ENCODE data around the gene SDC4. TPM values are rescaled to one million over a fixed set of nuclear protein-coding genes. Genes with fewer than 3 reads are reported as not detected.
"Not testable (repeated sequence)": the region's sequence is repeated elsewhere in the genome, so short reads cannot be mapped to it uniquely, and the experiment has no call there.

Gene SDC4
- total RNA-seq, 1 donor from 2014 or later, result 62.6 TPM

GRCh38 chr20:45354423-45355208 lies 6.4 kb upstream of the SDC4 start:
- no peak for DNase-seq (ENCODE audit: extremely low spot score in 2 of 2)
- intact Hi-C loops (cut with DNase I), result loop anchor here (5.0 kb wide), 1 partner anchor 93 kb away; no protein-coding TSS in a partner anchor
- Histone ChIP-seq H3K27ac (no peak overlapping the region), H3K9me3 (no peaks in the 10 kb centered on the region), H3K27me3 (no peaks in the 10 kb centered on the region), H3K36me3 (no peaks in the 10 kb centered on the region), H3K4me1 (peaks cover 23% of the 10 kb centered on the region), H3K4me3 (no peak overlapping the region)
- TF ChIP-seq CTCF (IDR thresholded peaks at IDR 0.05), result no peak

GRCh38 chr20:45353746-45354145 lies 5.5 kb upstream of the SDC4 start:
- no peak overlapping the region for H3K27ac ChIP-seq
- TF ChIP-seq CTCF (IDR thresholded peaks at IDR 0.05) (no peak), POLR2AphosphoS5 (IDR thresholded peaks at IDR 0.05; ENCODE audit: insufficient read depth in 1 of 2, low read depth in 1 of 2) (no peak), POLR2A (IDR thresholded peaks at IDR 0.05) (no peak)

DNA sequence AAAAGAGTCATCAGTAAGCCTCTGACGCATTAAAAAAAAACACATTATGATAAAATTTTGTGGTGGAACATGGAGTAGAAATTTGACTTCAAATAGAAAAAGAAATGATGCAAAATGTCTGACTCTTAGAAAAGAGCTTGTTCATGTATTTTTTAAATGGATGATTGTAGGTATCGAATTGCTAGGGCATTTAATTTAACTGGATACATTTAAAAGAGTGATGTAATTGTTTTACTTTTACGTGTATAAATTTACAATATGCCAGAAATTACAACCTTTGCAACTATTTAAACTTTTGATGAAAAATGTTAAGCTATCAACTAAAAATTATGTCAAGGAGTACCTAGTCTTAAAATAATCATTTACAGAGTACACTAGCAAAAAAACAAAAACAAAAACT lies 4.5 kb upstream of the SDC4 start:
- Histone ChIP-seq H3K36me3 (no peaks in the 10 kb centered on the region), H3K4me3 (no peak overlapping the region), H3K9me3 (no peaks in the 10 kb centered on the region), H3K4me1 (peaks cover 11% of the 10 kb centered on the region), H3K27me3 (no peaks in the 10 kb centered on the region), H3K27ac (no peak overlapping the region)
- TF ChIP-seq CTCF (IDR thresholded peaks at IDR 0.05) (no peak), POLR2A (IDR thresholded peaks at IDR 0.05) (no peak), POLR2AphosphoS5 (IDR thresholded peaks at IDR 0.05; ENCODE audit: insufficient read depth in 1 of 2, low read depth in 1 of 2) (no peak)
- intact Hi-C loops (cut with DNase I), result no loop called here
- no peak for DNase-seq (ENCODE audit: extremely low spot score in 2 of 2)

More at GRCh38 chr20:45353746-45354145, 5.5 kb upstream of the SDC4 start:
- no peaks in the 10 kb centered on the region for H3K36me3 ChIP-seq
- no peaks in the 10 kb centered on the region for H3K27me3 ChIP-seq
- H3K4me1 ChIP-seq, result peaks cover 17% of the 10 kb centered on the region
- H3K9me3 ChIP-seq, result no peaks in the 10 kb centered on the region
- no peak overlapping the region for H3K4me3 ChIP-seq
- intact Hi-C loops (cut with DNase I), result no loop called here
- DNase-seq (ENCODE audit: extremely low spot score in 2 of 2), result no peak

DNA sequence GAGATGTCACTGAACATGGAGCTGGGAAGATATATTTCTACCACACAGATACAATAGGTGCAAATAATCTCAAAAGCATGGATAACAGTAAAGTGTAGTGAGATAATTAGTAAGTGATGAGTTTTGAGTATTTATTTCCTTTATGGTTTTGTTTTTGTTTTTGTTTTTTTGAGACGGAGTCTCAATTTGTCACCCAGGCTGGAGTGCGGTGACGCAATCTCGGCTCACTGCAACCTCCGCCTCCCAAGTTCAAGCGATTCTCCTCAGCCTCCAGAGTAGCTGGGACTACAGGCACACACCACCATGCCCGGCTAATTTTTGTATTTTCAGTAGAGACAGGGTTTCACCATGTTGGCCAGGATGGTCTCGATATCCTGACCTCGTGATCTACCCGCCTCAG lies 2.6 kb upstream of the SDC4 start:
- intact Hi-C loops (cut with DNase I); H3K9me3 ChIP-seq; H3K27me3 ChIP-seq; H3K4me3 ChIP-seq; DNase-seq (ENCODE audit: extremely low spot score in 2 of 2); H3K36me3 ChIP-seq; H3K27ac ChIP-seq: not testable (repeated sequence)
- H3K4me1 ChIP-seq, result peaks cover 26% of the 10 kb centered on the region

- no peaks in the 10 kb centered on the region for H3K36me3 ChIP-seq
- no peak overlapping the region for H3K4me3 ChIP-seq
- no peaks in the 10 kb centered on the region for H3K27me3 ChIP-seq
- no peaks in the 10 kb centered on the region for H3K9me3 ChIP-seq
- intact Hi-C loops (cut with DNase I), result no loop called here
- DNase-seq (ENCODE audit: extremely low spot score in 2 of 2), result no peak
- H3K27ac ChIP-seq, result no peak overlapping the region
- no peak for TF ChIP-seq POLR2A (IDR thresholded peaks at IDR 0.05)
- no peak for TF ChIP-seq POLR2AphosphoS5 (IDR thresholded peaks at IDR 0.05; ENCODE audit: insufficient read depth in 1 of 2, low read depth in 1 of 2)
- no peak for TF ChIP-seq CTCF (IDR thresholded peaks at IDR 0.05)
- peaks cover 32% of the 10 kb centered on the region for H3K4me1 ChIP-seq
Observed at GRCh38 chr20:45350217-45350616, 2.0 kb upstream of the SDC4 start.

All from vagina (tissue), 2 donors.